ENCODE results near the gene HTRA1.

The HTRA1 gene

DNA sequence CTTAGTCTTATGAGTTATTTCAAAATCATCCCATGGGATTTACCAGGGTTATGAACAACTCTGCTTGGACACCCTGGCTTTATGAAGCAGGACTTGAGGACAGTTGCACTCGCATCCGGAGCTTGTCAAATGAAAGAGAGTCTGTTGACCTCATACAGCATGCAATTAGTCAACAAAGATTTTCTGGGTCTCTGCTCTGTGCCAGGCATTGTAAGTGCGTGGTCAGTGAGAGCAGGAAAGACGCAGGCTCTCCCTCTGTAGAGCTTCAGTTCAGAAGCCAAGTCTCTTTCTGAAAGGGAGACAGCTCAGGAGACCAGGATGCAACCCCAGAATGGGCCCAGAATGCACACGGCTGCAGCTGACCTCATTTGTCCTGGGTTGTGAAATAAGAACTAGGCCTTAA lies 53.7 kb downstream of the HTRA1 start:
- Histone ChIP-seq H3K4me3 (ENCODE audit: low read depth, low read length) (no peak overlapping the region), H3K27ac (no peak overlapping the region), H3K36me3 (replicated peaks) (no peaks in the 10 kb centered on the region), H3K27me3 (replicated peaks) (no peaks in the 10 kb centered on the region)
- TF ChIP-seq, protein P1, sequence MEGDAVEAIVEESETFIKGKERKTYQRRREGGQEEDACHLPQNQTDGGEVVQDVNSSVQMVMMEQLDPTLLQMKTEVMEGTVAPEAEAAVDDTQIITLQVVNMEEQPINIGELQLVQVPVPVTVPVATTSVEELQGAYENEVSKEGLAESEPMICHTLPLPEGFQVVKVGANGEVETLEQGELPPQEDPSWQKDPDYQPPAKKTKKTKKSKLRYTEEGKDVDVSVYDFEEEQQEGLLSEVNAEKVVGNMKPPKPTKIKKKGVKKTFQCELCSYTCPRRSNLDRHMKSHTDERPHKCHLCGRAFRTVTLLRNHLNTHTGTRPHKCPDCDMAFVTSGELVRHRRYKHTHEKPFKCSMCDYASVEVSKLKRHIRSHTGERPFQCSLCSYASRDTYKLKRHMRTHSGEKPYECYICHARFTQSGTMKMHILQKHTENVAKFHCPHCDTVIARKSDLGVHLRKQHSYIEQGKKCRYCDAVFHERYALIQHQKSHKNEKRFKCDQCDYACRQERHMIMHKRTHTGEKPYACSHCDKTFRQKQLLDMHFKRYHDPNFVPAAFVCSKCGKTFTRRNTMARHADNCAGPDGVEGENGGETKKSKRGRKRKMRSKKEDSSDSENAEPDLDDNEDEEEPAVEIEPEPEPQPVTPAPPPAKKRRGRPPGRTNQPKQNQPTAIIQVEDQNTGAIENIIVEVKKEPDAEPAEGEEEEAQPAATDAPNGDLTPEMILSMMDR (IDR thresholded peaks at IDR 0.05; ENCODE audit: low read depth, low read length, missing control alignments): no peak
- DNase-seq: no peak
- in situ Hi-C loops (cut with HindIII; ENCODE audit: low pct_ligation_motif_present, low sequenced_read_pairs): no loop called here

DNA sequence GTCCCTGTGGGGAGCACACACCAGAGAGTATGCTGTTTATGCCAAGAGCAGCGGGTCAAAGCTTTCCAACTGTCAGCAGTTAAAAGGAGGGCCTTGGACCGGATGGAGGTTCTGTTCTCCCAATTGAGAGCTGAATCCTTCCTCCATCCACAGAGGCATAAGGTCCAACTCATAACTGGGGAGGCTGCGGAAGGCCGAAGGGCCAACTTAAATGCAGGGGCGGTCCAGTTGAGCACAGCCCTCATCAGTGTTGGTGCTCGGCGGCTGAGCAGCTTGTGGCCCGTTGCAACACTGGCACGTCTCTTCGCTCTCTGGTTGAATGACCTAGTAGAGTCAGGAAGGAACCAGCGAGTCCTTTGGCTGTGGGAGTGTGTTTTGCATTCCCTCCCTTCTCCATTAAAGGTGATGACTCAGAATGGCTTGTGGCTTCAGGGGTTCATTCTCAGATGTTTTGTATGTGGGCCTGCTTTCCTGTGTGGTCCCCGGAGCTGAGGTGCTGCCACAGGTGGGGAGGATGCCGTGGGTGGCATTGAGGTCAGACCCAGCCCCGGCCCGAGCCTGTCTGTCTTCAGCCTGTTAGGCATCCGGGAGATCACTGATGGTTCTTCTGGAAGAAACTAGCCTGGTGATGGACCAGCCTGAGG lies 54.4 kb downstream of the HTRA1 start:
- no peak overlapping the region for H3K4me3 ChIP-seq (ENCODE audit: low read depth, low read length)
- H3K27ac ChIP-seq: no peak overlapping the region
- TF ChIP-seq, protein P1 (IDR thresholded peaks at IDR 0.05; ENCODE audit: low read depth, low read length, missing control alignments): no peak
- DNase-seq: no peak
- in situ Hi-C loops (cut with HindIII; ENCODE audit: low pct_ligation_motif_present, low sequenced_read_pairs): no loop called here
- H3K27me3 ChIP-seq (replicated peaks): no peaks in the 10 kb centered on the region
- no peaks in the 10 kb centered on the region for H3K36me3 ChIP-seq (replicated peaks)

DNA sequence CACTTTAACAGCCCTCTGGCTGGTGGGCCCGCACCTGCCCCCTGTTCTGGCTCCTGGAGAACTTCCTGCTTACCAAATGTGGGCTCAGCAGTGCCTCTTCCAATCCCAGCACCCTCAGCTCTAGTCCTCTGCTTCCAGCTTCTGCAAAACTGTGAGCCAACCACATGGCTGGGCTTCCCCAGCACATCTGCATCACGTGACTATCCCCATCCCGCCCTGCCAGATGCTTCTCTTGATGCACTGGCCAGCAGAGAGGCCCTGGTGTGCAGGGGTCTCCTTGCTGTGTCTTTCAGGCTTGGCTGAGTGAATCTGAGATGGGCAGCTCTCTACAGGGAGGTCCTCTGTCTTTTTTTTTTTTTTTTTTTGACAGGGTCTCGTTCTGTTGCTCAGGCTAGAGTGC lies 55.4 kb downstream of the HTRA1 start:
- TF ChIP-seq, protein P1 (IDR thresholded peaks at IDR 0.05; ENCODE audit: low read depth, low read length, missing control alignments): no peak
- DNase-seq: no peak
- H3K27ac ChIP-seq: no peak overlapping the region
- H3K27me3 ChIP-seq (replicated peaks): no peaks in the 10 kb centered on the region
- in situ Hi-C loops (cut with HindIII; ENCODE audit: low pct_ligation_motif_present, low sequenced_read_pairs): no loop called here
- no peak overlapping the region for H3K4me3 ChIP-seq (ENCODE audit: low read depth, low read length)
- H3K36me3 ChIP-seq (replicated peaks): no peaks in the 10 kb centered on the region

DNA sequence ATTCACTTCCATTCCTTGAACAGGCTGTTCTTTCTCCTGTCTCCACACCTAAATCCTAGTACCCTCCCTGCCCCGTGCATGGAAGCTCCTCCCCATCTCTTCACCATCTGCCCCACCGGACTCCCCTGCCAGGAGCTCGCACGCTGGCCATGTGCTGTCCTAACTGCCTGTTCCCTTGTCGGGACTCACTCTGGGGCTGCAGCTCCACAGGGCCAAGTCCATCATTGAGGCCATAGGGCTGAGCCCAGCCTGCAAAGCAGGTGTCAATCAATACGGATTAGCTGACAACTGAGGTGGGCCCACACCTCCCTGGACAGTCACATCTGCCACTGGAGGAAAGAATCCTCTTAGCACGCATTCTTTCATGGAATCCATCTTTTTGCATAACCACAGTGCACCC lies 57.8 kb downstream of the HTRA1 start:
- DNase-seq: no peak
- Histone ChIP-seq H3K4me3 (ENCODE audit: low read depth, low read length) (no peak overlapping the region), H3K27ac (no peak overlapping the region), H3K36me3 (replicated peaks) (no peaks in the 10 kb centered on the region), H3K27me3 (replicated peaks) (no peaks in the 10 kb centered on the region)
- TF ChIP-seq, protein P1 (IDR thresholded peaks at IDR 0.05; ENCODE audit: low read depth, low read length, missing control alignments): no peak
- in situ Hi-C loops (cut with HindIII; ENCODE audit: low pct_ligation_motif_present, low sequenced_read_pairs): no loop called here

DNA sequence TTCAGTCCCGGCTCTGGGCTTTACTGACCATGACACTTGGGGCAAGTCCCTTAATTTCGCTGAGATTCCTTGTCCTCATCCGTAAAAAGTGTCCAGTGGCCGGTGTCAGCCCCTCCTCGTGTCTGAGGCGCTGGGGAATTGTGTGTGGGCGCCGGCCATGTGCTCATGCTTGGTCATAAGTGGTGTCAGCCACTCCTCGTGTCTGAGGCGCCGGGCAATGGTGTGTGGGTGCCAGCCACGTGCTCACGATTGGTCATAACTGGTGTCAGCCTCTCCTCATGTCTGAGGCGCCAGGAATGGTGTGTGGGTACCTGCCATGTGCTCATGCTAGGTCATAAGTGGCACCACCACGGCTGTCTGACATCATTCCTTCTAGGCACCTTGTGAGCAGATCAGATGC lies 58.5 kb downstream of the HTRA1 start:
- no peak for DNase-seq
- Histone ChIP-seq H3K36me3 (replicated peaks) (no peaks in the 10 kb centered on the region), H3K27me3 (replicated peaks) (no peaks in the 10 kb centered on the region), H3K4me3 (ENCODE audit: low read depth, low read length) (no peak overlapping the region), H3K27ac (no peak overlapping the region)
- TF ChIP-seq, protein P1 (IDR thresholded peaks at IDR 0.05; ENCODE audit: low read depth, low read length, missing control alignments): no peak
- in situ Hi-C loops (cut with HindIII; ENCODE audit: low pct_ligation_motif_present, low sequenced_read_pairs): no loop called here

DNA sequence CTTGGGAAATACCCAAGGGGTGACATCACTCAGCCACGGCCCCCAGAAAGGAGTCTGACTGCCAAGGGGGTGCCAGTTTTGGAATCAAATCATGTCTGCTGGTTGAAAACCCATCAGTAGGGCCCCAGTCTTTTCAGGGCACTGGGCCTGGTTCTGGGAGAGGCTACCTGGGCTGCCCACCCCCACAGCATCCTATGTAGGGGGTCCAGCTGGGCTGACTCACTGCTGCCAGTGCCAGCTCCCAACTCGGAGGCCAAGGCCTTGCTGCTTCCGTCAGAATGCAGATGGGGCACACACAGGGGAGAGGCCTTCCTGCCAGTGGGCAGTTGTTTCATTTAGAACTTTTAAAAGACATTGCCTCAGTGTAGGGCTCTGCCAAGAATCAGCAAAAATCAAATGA lies 59.7 kb downstream of the HTRA1 start:
- DNase-seq: no peak
- TF ChIP-seq, protein P1 (IDR thresholded peaks at IDR 0.05; ENCODE audit: low read depth, low read length, missing control alignments): no peak
- in situ Hi-C loops (cut with HindIII; ENCODE audit: low pct_ligation_motif_present, low sequenced_read_pairs): no loop called here
- no peaks in the 10 kb centered on the region for H3K27me3 ChIP-seq (replicated peaks)
- no peaks in the 10 kb centered on the region for H3K36me3 ChIP-seq (replicated peaks)
- no peak overlapping the region for H3K4me3 ChIP-seq (ENCODE audit: low read depth, low read length)
- H3K27ac ChIP-seq: no peak overlapping the region

Measured in brain microvascular endothelial cell (primary cell).